Loucy (cell line): ENCODE measurements around the gene ERCC5.

Experiments
- H2AFZ ChIP-seq: fragments of 200-600 bp; sonication (generic); 2 replicates; pipeline ENCODE4 v1.6.0; 2016; ENCODE audit warnings: antibody characterized with exemption, mild to moderate bottlenecking, low read length, moderate library complexity
- H3F3A ChIP-seq: fragments of 200-600 bp; 2 replicates; pipeline ENCODE4 v1.6.0; 2016; ENCODE audit warnings: antibody characterized with exemption, low read depth, mild to moderate bottlenecking
- H3K27me3 ChIP-seq: fragments of 200-600 bp; sonication (generic); 2 replicates; pipeline ENCODE4 v1.6.1; 2014; ENCODE audit warnings: low read length, mild to moderate bottlenecking; ENCODE audit not compliant: insufficient read depth, poor library complexity, severe bottlenecking
- H3K36me3 ChIP-seq: fragments of 200-600 bp; sonication (generic); 2 replicates; pipeline ENCODE4 v1.6.1; 2016; ENCODE audit warnings: low read length; ENCODE audit not compliant: insufficient read depth
- H3K4me1 ChIP-seq: fragments of 200-600 bp; sonication (generic); 2 replicates; pipeline ENCODE4 v1.5.1; 2014; ENCODE audit warnings: low read length, mild to moderate bottlenecking; ENCODE audit not compliant: insufficient read depth, poor library complexity, severe bottlenecking
- H3K4me2 ChIP-seq: fragments of 200-600 bp; sonication (generic); 2 replicates; pipeline ENCODE4 v1.6.0; 2014; ENCODE audit warnings: antibody characterized with exemption, low read length, low read depth, mild to moderate bottlenecking; ENCODE audit not compliant: poor library complexity, severe bottlenecking
- H3K4me3 ChIP-seq: fragments of 200-600 bp; sonication (generic); 2 replicates; pipeline ENCODE4 v1.5.1; 2014; ENCODE audit warnings: low read length, mild to moderate bottlenecking, mixed read lengths; ENCODE audit not compliant: poor library complexity, severe bottlenecking
- H3K79me2 ChIP-seq: fragments of 200-600 bp; sonication (generic); 2 replicates; pipeline ENCODE4 v1.6.1; 2014; ENCODE audit warnings: low read length; ENCODE audit not compliant: insufficient read depth
- H3K9ac ChIP-seq: fragments of 200-600 bp; sonication (generic); 2 replicates; pipeline ENCODE4 v1.6.0; 2014; ENCODE audit warnings: mild to moderate bottlenecking, low read depth, low read length, moderate library complexity; ENCODE audit not compliant: poor library complexity, severe bottlenecking
- H3K9me2 ChIP-seq: fragments of 200-600 bp; sonication (generic); replicated peaks from 2 replicates; pipeline ENCODE4 v1.6.1; 2016; ENCODE audit warnings: low read depth, low read length, mixed read lengths
- H3K9me3 ChIP-seq: fragments of 200-600 bp; sonication (generic); 2 replicates; pipeline ENCODE4 v1.6.1; 2014; ENCODE audit warnings: mild to moderate bottlenecking, antibody characterized with exemption, low read length, low read depth; ENCODE audit not compliant: insufficient read depth
- H4K20me1 ChIP-seq: fragments of 200-600 bp; sonication (generic); 2 replicates; pipeline ENCODE4 v1.6.0; 2014; ENCODE audit warnings: antibody characterized with exemption, low read length, mild to moderate bottlenecking; ENCODE audit not compliant: insufficient read depth, poor library complexity, severe bottlenecking
- EZH2phosphoT487 ChIP-seq: fragments of 200-600 bp; IDR thresholded peaks from 2 replicates; pipeline ENCODE4 v1.6.1; 2018; ENCODE audit warnings: antibody characterized with exemption, mild to moderate bottlenecking, moderate library complexity, borderline replicate concordance
- TF ChIP-seq, protein P1 (sequence below): fragments of 200-600 bp; sonication (generic); conservative IDR thresholded peaks from 2 replicates; pipeline ENCODE4 v1.5.1; 2014; ENCODE audit warnings: mild to moderate bottlenecking, antibody characterized with exemption, low read length

Gene ERCC5

DNA sequence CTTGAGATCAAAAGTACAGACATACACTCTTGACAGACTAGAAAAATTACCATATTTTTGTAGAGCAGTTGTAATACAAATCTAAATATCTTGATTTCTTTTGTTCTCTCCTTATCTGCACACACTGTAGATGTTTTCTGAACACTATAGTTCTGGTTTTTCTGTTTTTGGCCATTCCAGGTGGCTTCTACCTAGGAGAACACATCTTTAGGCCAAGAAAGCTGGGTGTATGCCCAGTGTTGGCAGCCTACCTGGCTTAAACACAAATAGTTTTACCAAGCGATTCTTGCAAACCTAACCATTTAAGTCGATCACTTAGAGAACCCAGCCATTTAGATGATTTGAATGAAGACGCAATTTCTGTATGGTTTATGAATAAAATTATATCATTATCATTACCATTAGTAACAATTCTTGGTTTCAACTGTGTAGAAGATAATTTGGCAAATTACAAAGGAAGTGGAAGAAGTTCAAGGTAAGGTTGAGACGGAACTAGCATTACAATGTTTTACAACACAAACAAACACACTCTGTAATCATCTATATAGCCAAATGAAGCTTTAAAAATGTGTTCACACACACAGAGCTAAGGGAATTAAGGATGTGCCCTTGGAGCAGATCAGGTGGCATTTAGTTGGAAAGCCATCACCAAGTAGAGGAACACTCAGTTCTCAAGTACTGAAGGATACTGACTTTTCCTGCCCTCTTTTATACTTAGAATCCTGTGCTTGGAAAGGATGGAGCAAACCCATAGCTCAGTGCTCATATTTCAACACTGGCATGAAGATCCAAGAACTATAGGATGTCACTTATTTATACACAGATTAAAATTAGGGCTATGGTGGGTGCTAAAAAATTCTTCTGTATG lies 36.2 kb downstream of the ERCC5 start:
- no peaks in the 10 kb centered on the region for H3K4me1 ChIP-seq
- H3K9me2 ChIP-seq: no peaks in the 10 kb centered on the region
- no peaks in the 10 kb centered on the region for H3K9me3 ChIP-seq
- H3K79me2 ChIP-seq: no peaks in the 10 kb centered on the region
- no peaks in the 10 kb centered on the region for H3F3A ChIP-seq
- no peak overlapping the region for H3K4me3 ChIP-seq
- no peak overlapping the region for H2AFZ ChIP-seq
- peaks cover 8% of the 10 kb centered on the region; the same call in 1 of the 2 replicates for H3K36me3 ChIP-seq
- no peaks in the 10 kb centered on the region for H4K20me1 ChIP-seq
- H3K4me2 ChIP-seq: no peak overlapping the region
- H3K27me3 ChIP-seq: no peaks in the 10 kb centered on the region
- no peak overlapping the region for H3K9ac ChIP-seq
- TF ChIP-seq EZH2phosphoT487: no peak
- TF ChIP-seq, protein P1, sequence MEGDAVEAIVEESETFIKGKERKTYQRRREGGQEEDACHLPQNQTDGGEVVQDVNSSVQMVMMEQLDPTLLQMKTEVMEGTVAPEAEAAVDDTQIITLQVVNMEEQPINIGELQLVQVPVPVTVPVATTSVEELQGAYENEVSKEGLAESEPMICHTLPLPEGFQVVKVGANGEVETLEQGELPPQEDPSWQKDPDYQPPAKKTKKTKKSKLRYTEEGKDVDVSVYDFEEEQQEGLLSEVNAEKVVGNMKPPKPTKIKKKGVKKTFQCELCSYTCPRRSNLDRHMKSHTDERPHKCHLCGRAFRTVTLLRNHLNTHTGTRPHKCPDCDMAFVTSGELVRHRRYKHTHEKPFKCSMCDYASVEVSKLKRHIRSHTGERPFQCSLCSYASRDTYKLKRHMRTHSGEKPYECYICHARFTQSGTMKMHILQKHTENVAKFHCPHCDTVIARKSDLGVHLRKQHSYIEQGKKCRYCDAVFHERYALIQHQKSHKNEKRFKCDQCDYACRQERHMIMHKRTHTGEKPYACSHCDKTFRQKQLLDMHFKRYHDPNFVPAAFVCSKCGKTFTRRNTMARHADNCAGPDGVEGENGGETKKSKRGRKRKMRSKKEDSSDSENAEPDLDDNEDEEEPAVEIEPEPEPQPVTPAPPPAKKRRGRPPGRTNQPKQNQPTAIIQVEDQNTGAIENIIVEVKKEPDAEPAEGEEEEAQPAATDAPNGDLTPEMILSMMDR: no peak

DNA sequence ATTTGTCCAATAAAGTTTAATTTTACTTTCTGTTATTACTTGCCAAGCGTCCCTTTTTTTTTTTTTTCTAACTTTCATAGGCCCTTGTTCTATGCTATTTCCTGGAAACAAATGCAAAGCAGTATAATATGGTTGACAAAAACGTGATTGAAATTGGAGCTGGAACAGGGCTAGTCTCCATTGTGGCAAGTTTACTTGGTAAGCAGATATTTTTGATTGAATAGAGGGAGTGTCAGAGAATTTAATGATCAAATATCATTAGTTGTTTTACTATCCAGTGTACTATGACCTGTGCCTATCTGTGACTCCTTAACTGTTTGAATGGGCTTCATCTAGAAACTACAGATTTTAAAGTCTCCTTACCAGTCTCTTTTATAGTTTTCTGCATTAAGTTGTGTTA lies 46.7 kb downstream of the ERCC5 start:
- TF ChIP-seq, protein P1: no peak
- TF ChIP-seq EZH2phosphoT487: no peak
- Histone ChIP-seq H3K9me3 (no peaks in the 10 kb centered on the region), H3K4me3 (no peak overlapping the region), H3F3A (no peaks in the 10 kb centered on the region), H3K9ac (no peak overlapping the region), H2AFZ (no peak overlapping the region), H3K4me1 (no peaks in the 10 kb centered on the region), H3K9me2 (no peaks in the 10 kb centered on the region), H3K79me2 (no peaks in the 10 kb centered on the region), H3K4me2 (no peak overlapping the region), H4K20me1 (no peaks in the 10 kb centered on the region), H3K27me3 (no peaks in the 10 kb centered on the region), H3K36me3 (no peaks in the 10 kb centered on the region)

DNA sequence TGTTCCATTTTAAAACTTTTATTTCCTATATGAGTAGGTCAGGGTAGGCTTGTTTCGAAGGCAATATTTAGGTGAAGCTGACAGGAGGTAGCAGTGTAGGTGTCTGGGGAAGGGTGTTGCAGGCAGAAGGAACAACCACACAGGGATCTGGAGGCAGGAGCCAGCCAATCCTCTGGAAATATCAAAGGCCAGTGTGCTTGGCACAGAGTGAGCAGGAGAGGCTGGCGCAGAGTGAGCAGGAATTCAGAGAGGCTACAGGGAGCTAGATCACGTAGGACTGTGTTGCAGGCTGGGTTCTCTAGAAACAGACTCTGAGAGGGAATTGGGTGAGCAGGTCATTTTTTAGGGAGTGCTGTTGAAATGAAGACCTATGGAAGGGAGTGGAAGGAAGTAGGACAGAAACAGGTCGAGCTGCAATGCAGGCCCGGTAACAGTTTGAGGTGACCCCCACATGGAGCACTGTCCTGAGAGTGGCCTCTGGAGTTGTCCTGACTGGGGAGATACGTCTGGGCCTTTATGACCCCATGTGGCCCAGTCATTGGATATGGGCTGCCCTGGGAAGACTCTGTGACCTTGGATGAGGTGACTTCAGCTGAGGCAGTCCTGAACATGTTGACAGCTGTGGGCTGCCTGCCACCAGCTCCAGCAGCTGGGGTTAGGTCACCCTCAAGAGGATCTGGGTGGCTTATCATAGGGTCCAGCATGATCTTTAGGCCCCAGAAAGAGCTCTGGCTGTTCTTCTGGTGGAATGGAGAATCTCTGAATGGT lies 51.7 kb downstream of the ERCC5 start:
- Histone ChIP-seq H3K27me3 (no peaks in the 10 kb centered on the region), H3K36me3 (no peaks in the 10 kb centered on the region), H2AFZ (no peak overlapping the region), H3K4me2 (no peak overlapping the region), H3K9me3 (no peaks in the 10 kb centered on the region), H3F3A (no peaks in the 10 kb centered on the region), H3K4me1 (no peaks in the 10 kb centered on the region), H3K79me2 (no peaks in the 10 kb centered on the region), H4K20me1 (no peaks in the 10 kb centered on the region), H3K9me2 (no peaks in the 10 kb centered on the region), H3K4me3 (no peak overlapping the region), H3K9ac (no peak overlapping the region)
- TF ChIP-seq, protein P1: no peak
- TF ChIP-seq EZH2phosphoT487: no peak
